ENCODE measurements around the gene FARP2. TPM values are rescaled to one million over a fixed set of nuclear protein-coding genes. Genes with fewer than 3 reads are reported as not detected.
"Not testable (repeated sequence)": the region's sequence is repeated elsewhere in the genome, so short reads cannot be mapped to it uniquely, and the experiment has no call there.

The FARP2 gene
- total and polyA plus RNA-seq, 2 of the 13 experiments (the other 11 are each of a cell fraction or from before 2014, with no cell fraction given): 28.0 to 45.4 TPM

DNA sequence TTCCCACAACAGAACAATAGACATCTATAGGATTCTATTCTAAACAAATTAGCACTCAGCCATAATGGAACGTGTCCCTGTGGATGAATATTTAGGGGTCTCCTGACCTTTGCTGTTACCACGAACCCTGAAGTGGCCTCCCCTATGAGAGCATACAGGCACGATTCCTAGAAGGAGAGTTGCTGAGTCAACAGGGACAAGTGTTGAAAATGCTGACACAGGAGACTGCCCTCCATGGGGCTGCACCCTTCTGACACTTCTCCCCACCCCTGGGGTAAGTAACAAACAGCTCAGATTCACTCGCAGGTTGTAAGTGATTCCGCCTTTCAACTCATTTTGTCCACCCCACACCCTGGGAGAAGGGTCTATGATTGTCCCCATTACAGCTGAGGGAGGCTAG, 166.4 kb downstream of the FARP2 start (continued):
- peak; percentile 81 for TF ChIP-seq BCL6 (CRISPR knock-in tag; IDR thresholded peaks at IDR 0.05)
- TF ChIP-seq, protein P1, sequence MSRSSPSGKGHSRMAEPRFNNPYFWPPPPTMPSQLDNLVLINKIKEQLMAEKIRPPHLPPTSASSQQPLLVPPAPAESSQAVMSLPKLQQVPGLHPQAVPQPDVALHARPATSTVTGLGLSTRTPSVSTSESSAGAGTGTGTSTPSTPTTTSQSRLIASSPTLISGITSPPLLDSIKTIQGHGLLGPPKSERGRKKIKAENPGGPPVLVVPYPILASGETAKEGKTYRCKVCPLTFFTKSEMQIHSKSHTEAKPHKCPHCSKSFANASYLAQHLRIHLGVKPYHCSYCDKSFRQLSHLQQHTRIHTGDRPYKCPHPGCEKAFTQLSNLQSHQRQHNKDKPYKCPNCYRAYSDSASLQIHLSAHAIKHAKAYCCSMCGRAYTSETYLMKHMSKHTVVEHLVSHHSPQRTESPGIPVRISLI (CRISPR knock-in tag; IDR thresholded peaks at IDR 0.05; ENCODE audit: borderline replicate concordance): no peak

DNA sequence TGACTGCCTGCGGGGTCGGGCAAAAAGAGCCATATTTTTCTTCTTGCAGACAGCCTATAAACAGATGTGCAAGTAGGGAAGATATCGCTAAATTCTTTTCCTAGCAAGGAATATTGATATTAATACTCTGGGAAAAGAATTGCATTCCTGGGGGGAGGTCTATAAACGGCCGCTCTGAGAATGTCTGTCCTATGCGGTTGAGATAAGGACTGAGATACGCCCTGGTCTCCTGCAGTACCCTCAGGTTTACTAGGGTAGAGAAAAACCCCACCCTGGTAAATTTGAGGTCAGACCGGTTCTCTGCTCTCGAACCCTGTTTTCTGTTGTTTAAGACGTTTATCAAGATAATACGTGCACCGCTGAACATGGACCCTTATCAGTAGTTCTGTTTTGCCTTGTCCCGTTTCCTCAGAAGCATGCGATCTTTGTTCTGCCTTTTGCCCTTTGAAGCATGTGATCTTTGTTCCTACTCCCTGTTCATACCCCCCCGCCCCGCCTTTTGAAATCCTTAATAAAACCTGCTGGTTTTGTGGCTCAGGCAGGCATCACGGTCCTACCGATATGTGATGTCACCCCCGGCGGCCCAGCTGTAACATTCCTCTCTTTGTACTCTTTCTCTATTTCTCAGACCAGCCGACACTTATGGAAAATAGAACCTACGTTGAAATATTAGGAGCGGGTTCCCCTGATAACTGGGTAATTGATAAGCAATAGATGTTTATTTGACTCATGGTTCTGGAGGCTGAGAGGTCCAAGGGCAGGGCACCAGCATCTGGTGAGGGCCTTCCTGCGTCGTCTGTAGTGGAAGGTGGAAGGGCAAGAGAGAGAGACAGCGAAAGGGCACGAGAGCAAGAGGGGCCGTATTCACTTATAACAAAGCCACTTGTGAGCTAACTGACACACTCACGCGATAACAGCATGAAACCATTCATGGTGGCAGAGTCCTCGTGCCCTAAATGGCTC, 170.0 kb downstream of the FARP2 start:
- DNase-seq (ENCODE audit: low spot score) (peak; percentile 56), ATAC-seq (peak; percentile 12; the same call in 1 of the 3 replicates)
- FAIRE-seq; H3K9me3 ChIP-seq (ENCODE audit: low read length); H3K9ac ChIP-seq (ENCODE audit: insufficient read depth, low read depth, low read length); intact Hi-C loops (cut with micrococcal nuclease; ENCODE audit: unreplicated experiment); H2AFZ ChIP-seq (ENCODE audit: low read length); H3K4me3 ChIP-seq (replicated peaks in 1 of 3; ENCODE audit: insufficient read depth in 1 of 3, low read depth in 2 of 3, low read length in 3 of 3); H4K20me1 ChIP-seq (ENCODE audit: insufficient read depth, low read length); H3K36me3 ChIP-seq (replicated peaks in 1 of 2; ENCODE audit: control insufficient read depth in 1 of 2, insufficient read depth in 2 of 2, low read length in 2 of 2); BruUV-seq (replicated peaks); in situ Hi-C loops (cut with HindIII; ENCODE audit: extremely low pct_ligation_motif_present, low pct_unique_long_range_greater_than_20kb); H3K79me2 ChIP-seq (ENCODE audit: insufficient read depth, low read length); H3K27me3 ChIP-seq (ENCODE audit: control insufficient read depth in 1 of 2, insufficient read depth in 2 of 2, low read length in 2 of 2); CTCF ChIA-PET (ENCODE audit: low intra/inter-chr PET ratio, low total read pairs); TF ChIP-seq LCORL (IDR thresholded peaks at IDR 0.05); NR2F6 (CRISPR knock-in tag; IDR thresholded peaks at IDR 0.05): not testable (repeated sequence)
- H3K27ac ChIP-seq (ENCODE audit: extremely low read length, insufficient read depth, low read length): peak overlapping the region; percentile 1
- peaks cover 60% of the 10 kb centered on the region for H3K4me1 ChIP-seq (ENCODE audit: insufficient read depth, low read length)
- H3K4me2 ChIP-seq (ENCODE audit: low read depth, low read length): peak overlapping the region; percentile 40
- POLR2A ChIA-PET: interaction anchor here (1.1 kb wide), 1 partner anchor 15 kb away, joined by 3 read pairs; no protein-coding TSS in a partner anchor
- 35% methylated on average over 31 of the region's 31 CpGs for WGBS (ENCODE audit: low lambda C conversion rate)
- peak; percentile 71 for TF ChIP-seq HNF4G (IDR thresholded peaks at IDR 0.05; ENCODE audit: borderline replicate concordance, low read depth, low read length)
- peak; percentile 70; the same call in 1 of the 2 replicates for TF ChIP-seq HNF4G (CRISPR knock-in tag; IDR thresholded peaks at IDR 0.05; ENCODE audit: borderline replicate concordance, low read depth)
- TF ChIP-seq ZMYM2 (CRISPR knock-in tag; IDR thresholded peaks at IDR 0.05): peak; percentile 49; the same call in 1 of the 2 replicates
- TF ChIP-seq, protein P2, sequence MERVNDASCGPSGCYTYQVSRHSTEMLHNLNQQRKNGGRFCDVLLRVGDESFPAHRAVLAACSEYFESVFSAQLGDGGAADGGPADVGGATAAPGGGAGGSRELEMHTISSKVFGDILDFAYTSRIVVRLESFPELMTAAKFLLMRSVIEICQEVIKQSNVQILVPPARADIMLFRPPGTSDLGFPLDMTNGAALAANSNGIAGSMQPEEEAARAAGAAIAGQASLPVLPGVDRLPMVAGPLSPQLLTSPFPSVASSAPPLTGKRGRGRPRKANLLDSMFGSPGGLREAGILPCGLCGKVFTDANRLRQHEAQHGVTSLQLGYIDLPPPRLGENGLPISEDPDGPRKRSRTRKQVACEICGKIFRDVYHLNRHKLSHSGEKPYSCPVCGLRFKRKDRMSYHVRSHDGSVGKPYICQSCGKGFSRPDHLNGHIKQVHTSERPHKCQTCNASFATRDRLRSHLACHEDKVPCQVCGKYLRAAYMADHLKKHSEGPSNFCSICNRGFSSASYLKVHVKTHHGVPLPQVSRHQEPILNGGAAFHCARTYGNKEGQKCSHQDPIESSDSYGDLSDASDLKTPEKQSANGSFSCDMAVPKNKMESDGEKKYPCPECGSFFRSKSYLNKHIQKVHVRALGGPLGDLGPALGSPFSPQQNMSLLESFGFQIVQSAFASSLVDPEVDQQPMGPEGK (CRISPR knock-in tag; IDR thresholded peaks at IDR 0.05): peak; percentile 73
- TF ChIP-seq PAXIP1 (CRISPR knock-in tag; conservative IDR thresholded peaks at IDR 0.05): peak; percentile 66
- peak; percentile 26; the same call in 1 of the 2 replicates for TF ChIP-seq SAP130 (CRISPR knock-in tag; IDR thresholded peaks at IDR 0.05; ENCODE audit: low read depth)
- TF ChIP-seq LCORL (CRISPR knock-in tag; IDR thresholded peaks at IDR 0.05): peak; percentile 32; the same call in 1 of the 2 replicates
- peak; percentile 51 for TF ChIP-seq NR2F6 (IDR thresholded peaks at IDR 0.05)
- TF ChIP-seq GATA4 (IDR thresholded peaks at IDR 0.05; ENCODE audit: borderline replicate concordance, low read depth): 0 out of 2 replicates have a peak, but pooled peaks have one; percentile 31
- TF ChIP-seq TCF7 (IDR thresholded peaks at IDR 0.05; ENCODE audit: low read depth): peak; percentile 62; the same call in 1 of the 2 replicates
- peak; percentile 32; the same call in 1 of the 2 replicates for TF ChIP-seq ZFX (CRISPR knock-in tag; IDR thresholded peaks at IDR 0.05; ENCODE audit: low read depth)
- 0 out of 2 replicates have a peak, but pooled peaks have one; percentile 24 for TF ChIP-seq MED1 (CRISPR knock-in tag; IDR thresholded peaks at IDR 0.05)

Data from HepG2 (cell line).